A549 treated with AZD2906 at 1 μM for 4 hours (cell line): Measurements from ENCODE around the gene SERPINB10. TPM values are rescaled to one million over a fixed set of nuclear protein-coding genes. Genes with fewer than 3 reads are reported as not detected.

Experiments used
- total RNA-seq: library from RNA; stranded (reverse); fragments of 200-300 nt; extraction: Qiagen RNA extraction; gene quantifications from 5 replicates; pipeline ENCODE4 v1.2.3, GENCODE V29; 2022

The SERPINB10 gene, protein sequence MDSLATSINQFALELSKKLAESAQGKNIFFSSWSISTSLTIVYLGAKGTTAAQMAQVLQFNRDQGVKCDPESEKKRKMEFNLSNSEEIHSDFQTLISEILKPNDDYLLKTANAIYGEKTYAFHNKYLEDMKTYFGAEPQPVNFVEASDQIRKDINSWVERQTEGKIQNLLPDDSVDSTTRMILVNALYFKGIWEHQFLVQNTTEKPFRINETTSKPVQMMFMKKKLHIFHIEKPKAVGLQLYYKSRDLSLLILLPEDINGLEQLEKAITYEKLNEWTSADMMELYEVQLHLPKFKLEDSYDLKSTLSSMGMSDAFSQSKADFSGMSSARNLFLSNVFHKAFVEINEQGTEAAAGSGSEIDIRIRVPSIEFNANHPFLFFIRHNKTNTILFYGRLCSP
- not detected in 5 replicates for total RNA-seq

GRCh38 chr18:63907664-63908063 is at the start of gene SERPINB10:
Gene SERPINB10 (plus strand): TSS chr18:63907958. CDS start chr18:63915511, 7,553 bp downstream.

DNA sequence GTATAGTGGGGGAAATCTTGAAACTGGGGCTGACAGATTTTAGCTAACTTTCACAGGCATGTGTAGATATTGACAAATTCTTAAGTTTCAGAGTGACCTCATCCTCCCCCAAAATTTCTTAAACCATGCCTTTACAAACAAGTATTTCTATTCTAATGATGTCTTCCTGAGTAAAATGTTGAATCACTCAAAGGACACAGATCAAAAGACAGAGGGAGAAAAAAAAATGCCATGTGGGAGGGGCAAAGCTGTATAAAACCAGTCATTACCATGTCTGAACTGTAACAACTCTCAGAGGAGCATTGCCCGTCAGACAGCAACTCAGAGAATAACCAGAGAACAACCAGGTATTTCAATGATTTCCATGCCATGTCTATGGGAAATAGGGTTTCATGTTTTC is 20.3 kb upstream of the SERPINB10 start, which contains the start of gene SERPINB2:
Gene SERPINB2 (plus strand): TSS at position 282 of the 400 bp plus-strand sequence. CDS start 3,740 bp downstream, outside the sequence.

GRCh38 chr18:63949068-63949737 is 41.4 kb downstream of the SERPINB10 start, which contains the start of gene HMSD:
Gene HMSD (plus strand): TSS chr18:63949301. CDS start chr18:63953456, 4,155 bp downstream.

DNA sequence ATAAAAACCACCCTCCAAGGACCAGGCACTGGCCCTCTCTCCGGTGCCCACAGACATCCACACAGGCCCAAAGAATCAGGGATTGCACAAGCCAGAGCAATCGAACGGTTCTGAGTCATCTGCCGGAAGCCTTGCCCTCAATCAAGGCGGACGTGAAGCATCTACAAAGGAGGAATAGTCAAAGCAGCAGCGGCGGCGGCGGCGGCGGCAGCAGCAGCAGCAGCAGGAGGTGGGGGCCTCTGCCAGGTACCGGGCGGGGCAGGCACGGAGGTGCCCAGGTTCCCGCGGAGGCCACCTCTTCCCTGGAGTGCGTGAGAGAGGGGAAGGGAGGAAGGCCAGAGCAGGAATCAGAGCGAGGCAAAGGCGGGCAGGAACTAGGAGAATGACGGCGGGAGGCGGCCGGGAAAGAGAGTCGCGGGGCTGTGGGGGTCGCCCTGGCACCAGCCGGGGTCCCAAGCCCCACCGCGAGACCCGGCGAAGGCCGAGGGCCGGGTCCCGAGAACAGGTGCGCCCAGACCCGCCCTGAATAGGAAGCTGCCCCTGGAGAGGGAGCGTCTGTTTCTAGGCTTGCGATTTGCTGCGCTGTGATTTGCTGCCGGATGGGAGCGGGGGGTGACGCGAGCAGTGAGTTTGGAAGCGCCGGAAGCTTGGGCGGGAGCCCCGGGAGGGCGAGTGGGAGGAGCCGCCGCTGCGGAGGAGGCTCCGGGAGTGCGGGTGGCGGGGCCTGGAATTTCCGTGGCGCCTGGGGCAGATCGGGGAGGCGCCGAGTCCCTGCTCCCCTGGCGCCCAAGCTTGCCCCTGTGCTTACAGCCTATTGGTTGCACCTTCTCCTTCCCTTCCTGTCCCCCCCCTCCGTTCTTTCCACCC is 62.4 kb downstream of the SERPINB10 start, which contains the start of gene SERPINB8:
Gene SERPINB8 (plus strand): TSS at position 140 of the 867 bp plus-strand sequence. CDS start 8,228 bp downstream, outside the sequence.

Other genes with a start within 250 kb of the SERPINB10 start
- gene SERPINB3, start 246.1 kb upstream of the SERPINB10 start, total RNA-seq: 0.06 to 0.14 TPM (median 0.09 TPM) in 5 replicates
- 0.03 to 0.16 TPM in 2 of 5 replicates, not detected in the others for gene SERPINB11, start 205.0 kb upstream of the SERPINB10 start, total RNA-seq
- gene SERPINB7, start 132.5 kb upstream of the SERPINB10 start, total RNA-seq: 1.6 to 3.0 TPM (median 2.2 TPM) in 5 replicates
- gene SERPINB2, start 20.3 kb upstream of the SERPINB10 start, total RNA-seq: 0.05 to 0.09 TPM (median 0.05 TPM) in 3 of 5 replicates, not detected in the others
- gene HMSD, start 41.3 kb downstream of the SERPINB10 start, total RNA-seq: 0.09 to 0.29 TPM (median 0.24 TPM) in 3 of 5 replicates, not detected in the others
- 8.2 to 11.4 TPM (median 9.6 TPM) in 5 replicates for gene SERPINB8, start 62.1 kb downstream of the SERPINB10 start, total RNA-seq
- not detected in 5 replicates for gene LINC00305, start 241.1 kb downstream of the SERPINB10 start, total RNA-seq